Measurements from ENCODE around the gene IRF1. TPM values are rescaled to one million over a fixed set of nuclear protein-coding genes. Genes with fewer than 3 reads are reported as not detected.

The IRF1 gene
- total RNA-seq, 2 donors from 2014 or later: 42.2 to 47.0 TPM

DNA sequence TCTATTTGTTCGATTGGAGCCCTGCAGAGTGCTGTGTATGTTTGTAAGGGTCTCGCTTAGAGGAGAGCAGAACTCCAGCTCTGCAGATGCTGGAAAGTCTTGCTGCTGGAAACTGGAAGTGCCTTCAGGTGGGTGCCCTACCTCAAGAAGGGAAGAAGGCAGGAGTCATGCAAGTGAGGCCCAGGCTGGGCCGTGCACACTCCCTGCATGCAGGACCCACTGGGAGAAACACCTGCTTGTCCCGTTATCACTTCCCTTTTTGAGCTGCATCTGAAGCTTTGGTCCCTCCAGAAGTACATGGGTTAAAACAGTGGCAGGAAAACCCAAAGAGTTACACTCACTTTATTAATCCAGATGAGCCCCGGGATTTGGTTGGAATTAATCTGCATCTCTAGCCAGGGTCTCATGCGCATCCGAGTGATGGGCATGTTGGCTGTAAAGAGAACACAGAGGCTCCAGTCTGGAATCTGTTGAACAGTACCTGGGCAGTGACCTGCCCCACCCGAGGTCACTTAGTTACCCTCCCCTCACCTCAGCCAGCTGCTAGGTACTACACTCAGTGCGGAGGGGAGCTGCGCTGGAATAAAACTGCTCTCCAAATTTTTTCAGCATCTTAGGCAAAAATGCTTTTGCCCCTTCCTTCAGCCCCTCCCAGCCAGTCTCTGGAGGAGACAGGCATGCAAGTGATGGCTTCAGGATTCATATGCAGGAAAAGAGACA, 1.4 kb downstream of the IRF1 start:
- no peaks in the 10 kb centered on the region for H3K27me3 ChIP-seq (replicated peaks; ENCODE audit: insufficient read depth)
- DNase-seq (ENCODE audit: low spot score): no peak
- TF ChIP-seq, protein P1, sequence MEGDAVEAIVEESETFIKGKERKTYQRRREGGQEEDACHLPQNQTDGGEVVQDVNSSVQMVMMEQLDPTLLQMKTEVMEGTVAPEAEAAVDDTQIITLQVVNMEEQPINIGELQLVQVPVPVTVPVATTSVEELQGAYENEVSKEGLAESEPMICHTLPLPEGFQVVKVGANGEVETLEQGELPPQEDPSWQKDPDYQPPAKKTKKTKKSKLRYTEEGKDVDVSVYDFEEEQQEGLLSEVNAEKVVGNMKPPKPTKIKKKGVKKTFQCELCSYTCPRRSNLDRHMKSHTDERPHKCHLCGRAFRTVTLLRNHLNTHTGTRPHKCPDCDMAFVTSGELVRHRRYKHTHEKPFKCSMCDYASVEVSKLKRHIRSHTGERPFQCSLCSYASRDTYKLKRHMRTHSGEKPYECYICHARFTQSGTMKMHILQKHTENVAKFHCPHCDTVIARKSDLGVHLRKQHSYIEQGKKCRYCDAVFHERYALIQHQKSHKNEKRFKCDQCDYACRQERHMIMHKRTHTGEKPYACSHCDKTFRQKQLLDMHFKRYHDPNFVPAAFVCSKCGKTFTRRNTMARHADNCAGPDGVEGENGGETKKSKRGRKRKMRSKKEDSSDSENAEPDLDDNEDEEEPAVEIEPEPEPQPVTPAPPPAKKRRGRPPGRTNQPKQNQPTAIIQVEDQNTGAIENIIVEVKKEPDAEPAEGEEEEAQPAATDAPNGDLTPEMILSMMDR (IDR thresholded peaks at IDR 0.05): no peak
- TF ChIP-seq POLR2AphosphoS5 (IDR thresholded peaks at IDR 0.05): no peak
- TF ChIP-seq POLR2A (IDR thresholded peaks at IDR 0.05): no peak
- peaks cover 11% of the 10 kb centered on the region for H3K4me1 ChIP-seq (replicated peaks)
- 42% methylated on average over 10 of the region's 10 CpGs for WGBS
- peaks cover 8 to 15% of the 10 kb centered on the region in 2 donors for H3K36me3 ChIP-seq
- H3K4me3 ChIP-seq: peak overlapping the region; percentile 70 to 85
- H3K27ac ChIP-seq: peak overlapping the region; percentile 94 to 95
- H3K9me3 ChIP-seq: no peaks in the 10 kb centered on the region
- intact Hi-C loops (cut with DNase I): no loop called here

DNA sequence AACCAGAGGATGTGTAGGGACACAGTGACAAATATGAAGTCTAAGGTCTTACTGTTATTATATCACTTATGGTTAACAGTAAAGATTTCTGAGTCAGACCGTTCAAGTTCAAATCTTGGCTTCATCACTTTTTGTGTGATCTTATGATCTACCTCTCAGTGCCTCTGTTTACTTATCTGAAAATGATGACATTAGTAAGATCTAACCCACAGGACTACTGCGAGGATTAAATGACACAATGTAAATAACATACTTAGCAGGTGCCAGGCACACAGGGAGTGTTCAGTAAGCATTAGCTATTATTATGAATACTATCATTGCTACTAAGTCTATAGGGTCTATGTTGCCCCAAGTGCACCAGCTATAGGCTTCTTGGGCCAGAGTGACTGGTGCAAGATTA, 2.0 kb downstream of the IRF1 start:
- intact Hi-C loops (cut with DNase I): no loop called here
- Histone ChIP-seq H3K27ac (no peak overlapping the region), H3K36me3 (peaks cover 8 to 22% of the 10 kb centered on the region in 2 donors), H3K4me1 (replicated peaks) (peaks cover 11% of the 10 kb centered on the region), H3K27me3 (replicated peaks; ENCODE audit: insufficient read depth) (no peaks in the 10 kb centered on the region), H3K4me3 (peak overlapping the region; percentile 70 to 85), H3K9me3 (no peaks in the 10 kb centered on the region)
- TF ChIP-seq, protein P1 (IDR thresholded peaks at IDR 0.05): no peak
- TF ChIP-seq POLR2AphosphoS5 (IDR thresholded peaks at IDR 0.05) (no peak), POLR2A (IDR thresholded peaks at IDR 0.05) (no peak)
- WGBS: 61% methylated on average over 2 of the region's 2 CpGs
- DNase-seq (ENCODE audit: low spot score): no peak

DNA sequence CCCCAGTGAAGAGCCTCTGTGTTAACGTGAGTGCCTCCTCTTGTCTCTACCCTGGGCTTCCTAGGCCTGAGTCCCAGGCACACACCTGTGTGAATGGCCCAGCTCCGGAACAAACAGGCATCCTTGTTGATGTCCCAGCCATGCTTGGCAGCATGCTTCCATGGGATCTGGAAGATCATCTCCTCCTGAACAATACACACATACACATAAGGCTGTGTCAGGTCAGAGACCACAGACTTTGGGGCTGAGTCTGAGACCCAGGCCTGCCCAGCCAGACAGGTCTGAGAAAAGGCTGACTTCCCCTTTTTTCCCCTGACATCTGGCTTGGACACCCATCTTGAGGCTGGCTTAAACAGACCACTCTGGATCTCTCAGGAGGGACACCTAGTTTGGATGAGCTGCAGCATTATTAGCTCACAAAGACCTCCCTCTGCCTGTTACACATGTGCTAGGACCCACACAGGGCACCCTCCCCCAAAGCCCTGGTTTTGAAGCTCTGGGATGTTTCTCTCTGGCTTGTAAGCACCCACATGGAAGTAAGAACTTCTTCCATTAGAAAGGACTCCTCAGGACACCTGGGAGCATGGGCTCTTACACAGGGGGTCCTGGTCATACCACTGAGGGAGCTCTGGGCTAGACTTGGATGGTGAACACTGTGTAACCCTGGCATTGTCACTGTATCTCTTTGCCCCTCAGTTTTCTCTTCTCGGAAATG, 2.6 kb downstream of the IRF1 start:
- no peak overlapping the region for H3K4me3 ChIP-seq

DNA sequence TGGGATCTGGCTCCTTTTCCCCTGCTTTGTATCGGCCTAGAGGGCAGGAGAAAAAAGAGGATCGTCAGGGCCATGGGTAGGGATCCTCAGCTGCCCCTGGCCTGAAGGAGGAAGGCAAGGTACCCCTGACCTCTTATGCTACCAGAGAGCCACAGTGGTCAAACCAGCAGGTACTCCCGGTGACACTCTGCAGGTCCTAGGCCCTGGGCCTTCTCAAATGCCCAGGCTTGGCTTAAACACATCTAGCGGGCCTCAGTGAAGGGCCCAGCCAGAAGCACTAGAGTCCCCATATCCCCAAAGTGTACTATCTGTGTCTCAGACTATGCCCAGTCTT, 3.5 kb downstream of the IRF1 start:
- no peak for DNase-seq (ENCODE audit: low spot score)
- Histone ChIP-seq H3K9me3 (no peaks in the 10 kb centered on the region), H3K4me3 (no peak overlapping the region), H3K27ac (no peak overlapping the region), H3K27me3 (replicated peaks; ENCODE audit: insufficient read depth) (no peaks in the 10 kb centered on the region), H3K36me3 (peaks cover 8 to 23% of the 10 kb centered on the region in 2 donors), H3K4me1 (replicated peaks) (peaks cover 11% of the 10 kb centered on the region)
- intact Hi-C loops (cut with DNase I): no loop called here
- 83% methylated on average over 4 of the region's 4 CpGs for WGBS
- no peak for TF ChIP-seq POLR2AphosphoS5 (IDR thresholded peaks at IDR 0.05)
- TF ChIP-seq POLR2A (IDR thresholded peaks at IDR 0.05): no peak
- TF ChIP-seq, protein P1 (IDR thresholded peaks at IDR 0.05): no peak

More for the DNA sequence above, 2.6 kb downstream of the IRF1 start:
- H3K27ac ChIP-seq: peak overlapping the region; percentile 18 to 39
- intact Hi-C loops (cut with DNase I): no loop called here
- WGBS: 70% methylated on average over 3 of the region's 3 CpGs
- H3K36me3 ChIP-seq: peaks cover 8 to 23% of the 10 kb centered on the region in 2 donors
- H3K27me3 ChIP-seq (replicated peaks; ENCODE audit: insufficient read depth): no peaks in the 10 kb centered on the region
- H3K9me3 ChIP-seq: no peaks in the 10 kb centered on the region
- peaks cover 11% of the 10 kb centered on the region for H3K4me1 ChIP-seq (replicated peaks)
- DNase-seq (ENCODE audit: low spot score): no peak
- TF ChIP-seq POLR2A (IDR thresholded peaks at IDR 0.05) (no peak), POLR2AphosphoS5 (IDR thresholded peaks at IDR 0.05) (no peak)
- TF ChIP-seq, protein P1 (IDR thresholded peaks at IDR 0.05): no peak

Measured in prostate gland (tissue), 2 donors.